GM21737 (cell line): ENCODE results near the gene DDX5.

Source experiments
- ATAC-seq: cut with Tn5 transposase; IDR thresholded peaks from one replicate; pipeline ENCODE4 v1.9.1; 2021; ENCODE audit warnings: mild to moderate bottlenecking, moderate library complexity; ENCODE audit not compliant: unreplicated experiment

DDX5 gene

DNA sequence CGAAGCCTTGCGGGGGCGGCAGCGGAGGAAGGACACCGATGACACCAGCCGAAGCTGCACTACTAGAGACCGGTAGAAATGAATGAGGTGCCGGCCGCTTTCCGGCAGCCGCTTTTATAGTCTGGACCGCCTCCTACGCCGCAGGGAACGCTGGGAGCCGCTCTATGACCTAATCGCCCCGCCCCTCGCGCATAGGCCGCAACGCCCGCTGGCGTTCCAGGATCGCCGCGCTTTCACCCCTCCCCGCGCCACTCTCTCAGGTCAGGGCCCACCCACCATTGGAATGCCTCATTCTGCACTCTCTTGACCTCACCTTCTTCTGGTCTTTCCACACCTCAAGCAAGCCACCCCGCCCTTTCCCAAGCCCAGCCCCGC is at the start of gene DDX5:
TSS of gene DDX5 (minus strand) at position 89 of the 375 bp plus-strand sequence. CDS start 170 bp downstream, outside the sequence.
- peak; percentile 59 for ATAC-seq

DNA sequence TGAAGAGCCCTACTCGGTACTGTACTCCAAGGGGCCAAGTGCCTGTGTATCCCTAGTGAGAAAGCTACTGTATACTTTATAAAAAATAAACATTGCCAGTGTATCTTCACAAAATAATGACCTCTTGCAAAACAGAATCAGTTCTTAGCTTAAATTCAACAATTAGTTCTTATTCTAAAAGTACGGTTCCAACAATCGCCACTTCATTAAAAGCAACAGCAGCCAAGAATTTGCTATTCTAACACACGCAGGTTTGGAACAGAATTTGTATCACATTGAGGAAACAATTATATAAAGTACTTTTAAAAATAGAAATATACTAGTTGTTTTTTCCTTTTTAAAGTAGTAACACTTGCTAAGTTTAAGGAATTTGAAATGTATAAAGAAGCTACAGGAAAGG is 49.2 kb upstream of the DDX5 start:
- ATAC-seq, result no peak

DNA sequence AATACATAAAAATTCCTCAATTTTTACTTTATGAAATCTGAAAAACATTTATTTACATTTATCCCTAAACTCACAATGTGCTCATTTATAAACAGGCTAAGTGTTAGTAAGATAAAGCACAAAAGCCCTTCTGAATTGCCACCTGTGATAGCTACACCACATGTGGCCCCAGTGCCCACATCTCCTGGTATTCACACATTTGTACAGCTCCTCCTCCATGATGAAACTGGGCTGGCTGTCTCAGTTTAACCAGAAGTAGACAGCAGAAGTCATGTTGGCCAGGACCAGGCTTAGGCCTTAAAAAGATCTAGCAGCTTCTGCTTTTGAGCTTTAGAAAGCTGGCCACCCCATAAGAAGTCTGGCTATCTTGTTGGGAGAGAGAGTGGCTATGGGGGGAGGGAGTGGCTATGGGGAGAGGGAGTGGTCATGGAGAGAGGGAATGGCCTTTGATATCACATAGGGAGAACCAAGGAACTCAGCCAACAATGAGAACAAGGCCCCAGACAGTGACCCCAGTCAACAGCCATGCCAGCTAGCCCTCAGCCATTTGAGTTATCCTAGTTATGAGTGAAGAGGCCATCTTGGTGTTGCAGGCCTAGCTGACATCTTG is 48.0 kb upstream of the DDX5 start:
- no peak for ATAC-seq

DNA sequence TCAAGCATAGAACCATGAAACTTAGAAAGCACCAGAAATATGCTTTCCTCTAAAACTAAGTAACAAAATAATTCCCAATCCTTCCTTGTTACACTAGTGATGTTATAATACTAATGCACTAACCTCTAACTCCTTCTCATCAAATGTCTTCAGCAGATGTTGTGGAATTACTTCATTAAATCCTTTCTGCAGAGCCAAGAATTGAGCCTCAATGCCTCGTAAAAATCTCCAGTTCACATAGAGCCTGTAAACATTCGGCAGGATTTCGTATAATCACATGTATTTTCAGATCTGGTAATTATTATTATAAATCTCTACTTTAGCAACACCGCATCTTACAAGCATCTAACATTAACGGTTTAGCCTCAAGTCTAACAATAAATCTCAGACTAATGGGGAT is 45.4 kb upstream of the DDX5 start:
- ATAC-seq, result no peak

DNA sequence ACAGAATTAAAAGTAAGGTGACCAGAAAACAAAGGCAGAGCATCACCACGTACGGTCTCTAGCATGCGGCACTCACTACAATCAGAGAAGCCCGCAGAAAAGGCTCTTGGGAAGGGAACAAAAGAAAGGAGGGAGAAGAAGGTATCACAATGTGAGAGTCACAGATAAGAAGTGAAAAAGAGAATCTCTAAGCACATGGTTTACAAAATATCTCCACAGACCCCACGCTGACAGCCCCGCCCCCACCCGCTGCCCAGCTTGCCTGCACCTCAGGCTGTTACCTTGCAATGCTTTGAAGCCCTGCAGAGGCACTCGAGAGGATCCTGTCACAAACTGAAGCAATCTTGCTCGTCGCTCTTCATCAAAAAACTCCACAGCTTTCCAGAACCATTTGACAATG is 41.2 kb upstream of the DDX5 start:
- ATAC-seq, result no peak

DNA sequence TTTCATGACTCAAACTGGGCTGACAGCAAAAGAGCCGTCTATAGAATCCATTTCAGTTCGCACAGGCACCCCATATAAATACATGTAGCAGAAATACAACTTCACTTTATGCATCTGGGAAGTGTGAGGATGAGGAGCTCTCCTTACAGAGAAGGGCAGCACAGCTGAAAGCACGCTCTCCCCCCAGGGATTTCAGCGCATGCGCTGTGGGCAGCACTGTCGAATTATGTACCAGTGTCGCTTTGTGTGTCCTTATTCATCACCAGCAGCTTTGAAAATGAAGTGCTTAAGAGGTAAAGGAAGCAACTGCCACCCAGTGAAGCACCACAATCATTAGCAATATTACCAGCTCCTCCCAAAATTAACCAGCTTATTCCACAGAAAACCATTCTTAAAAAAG is 40.6 kb upstream of the DDX5 start:
- ATAC-seq, result no peak

DNA sequence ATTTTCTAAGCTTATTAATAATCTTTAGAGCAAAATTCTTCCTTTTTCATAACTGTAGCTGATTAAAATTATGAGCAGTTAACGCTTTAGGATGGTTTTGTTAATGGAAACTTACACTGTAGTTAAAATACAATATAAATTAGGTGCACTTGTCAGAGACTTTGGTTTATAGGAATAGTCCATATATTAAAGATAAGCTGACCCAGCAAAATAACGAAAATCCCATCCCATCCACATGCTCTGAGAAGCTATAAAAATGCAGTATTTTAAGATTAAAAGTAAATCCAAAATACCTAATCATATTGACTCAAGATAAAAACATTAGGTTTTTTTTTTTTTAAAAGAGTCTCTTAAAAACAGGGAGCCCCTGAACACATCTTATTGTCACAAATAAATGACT is 38.7 kb upstream of the DDX5 start:
- ATAC-seq, result no peak

DNA sequence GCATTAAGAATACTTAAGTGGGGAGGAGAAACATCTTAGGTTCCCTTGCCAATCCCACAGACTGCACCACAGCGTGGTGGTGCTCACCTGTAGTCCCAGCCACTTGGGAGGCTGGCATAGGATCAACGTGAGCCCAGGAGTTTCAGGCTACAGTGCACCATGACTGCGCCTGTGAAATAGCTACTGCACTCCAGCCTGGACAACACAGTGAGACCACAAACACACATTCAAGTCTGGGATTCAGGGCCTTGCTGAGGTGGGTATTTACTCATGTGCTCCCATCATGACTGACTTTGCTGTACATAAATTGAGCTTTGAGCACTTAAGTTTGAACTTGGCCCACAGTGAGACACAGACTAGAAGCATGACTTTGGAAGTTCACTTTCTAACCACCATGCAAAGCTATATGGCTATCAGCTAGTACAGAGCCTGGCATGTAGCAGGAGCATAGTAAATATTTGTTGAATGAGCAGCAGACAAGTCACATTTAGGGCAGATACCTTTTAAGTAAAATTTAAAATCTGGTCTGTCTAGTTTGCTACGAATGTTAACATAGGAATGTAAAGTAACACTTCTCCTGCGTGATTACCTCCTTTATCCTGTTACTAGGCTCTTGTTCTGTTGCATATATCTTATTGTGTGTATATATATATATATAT is 34.2 kb upstream of the DDX5 start:
- ATAC-seq, result no peak

DNA sequence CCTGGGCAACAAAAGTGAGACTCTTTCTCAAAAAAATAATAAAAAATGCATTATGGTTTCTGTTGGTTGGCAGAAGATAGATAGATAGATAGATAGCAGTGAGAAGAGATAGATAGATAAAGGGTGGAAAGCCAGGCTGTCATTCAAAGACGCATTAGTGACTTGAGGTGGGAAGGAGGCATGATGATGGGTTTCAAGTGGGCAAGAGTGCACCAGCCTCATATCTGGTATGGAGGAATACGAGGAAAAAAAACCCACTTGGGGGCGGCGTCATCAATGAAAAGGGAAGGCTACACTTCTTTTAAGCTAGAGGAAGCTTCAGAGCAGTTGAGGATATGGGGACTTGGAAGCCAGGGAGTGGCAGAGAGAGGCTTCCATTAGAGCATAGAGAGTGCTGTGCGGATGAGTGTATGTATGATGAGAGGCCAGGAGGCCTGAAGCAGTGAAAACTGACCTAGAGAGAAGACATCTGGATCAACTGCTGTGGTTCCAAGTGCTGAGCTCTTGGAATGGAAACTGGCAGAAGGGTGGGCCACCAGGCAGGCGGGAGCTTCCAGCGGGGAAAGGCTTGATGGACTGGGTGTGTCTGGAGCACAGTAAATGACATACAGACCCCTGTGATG is 32.5 kb upstream of the DDX5 start:
- no peak for ATAC-seq

DNA sequence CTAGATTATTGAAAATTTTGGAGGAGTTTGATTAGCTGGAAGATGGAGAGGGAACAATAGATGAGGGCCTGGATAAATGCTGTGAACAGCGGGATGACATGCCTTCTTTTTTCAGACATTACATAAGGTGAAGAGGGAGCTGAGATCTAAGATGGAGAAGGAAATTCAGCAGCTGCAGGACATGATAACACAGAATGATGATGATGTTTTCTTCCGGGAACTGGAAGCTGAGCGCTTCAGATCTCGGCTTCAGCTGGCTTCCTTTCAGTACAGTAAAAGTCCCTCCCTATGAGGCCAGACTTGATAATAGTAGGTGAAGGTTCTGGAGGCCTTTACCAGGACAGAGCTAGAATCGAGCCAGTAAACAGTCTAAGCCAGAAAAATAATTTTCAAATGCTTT is 31.4 kb upstream of the DDX5 start:
- no peak for ATAC-seq

DNA sequence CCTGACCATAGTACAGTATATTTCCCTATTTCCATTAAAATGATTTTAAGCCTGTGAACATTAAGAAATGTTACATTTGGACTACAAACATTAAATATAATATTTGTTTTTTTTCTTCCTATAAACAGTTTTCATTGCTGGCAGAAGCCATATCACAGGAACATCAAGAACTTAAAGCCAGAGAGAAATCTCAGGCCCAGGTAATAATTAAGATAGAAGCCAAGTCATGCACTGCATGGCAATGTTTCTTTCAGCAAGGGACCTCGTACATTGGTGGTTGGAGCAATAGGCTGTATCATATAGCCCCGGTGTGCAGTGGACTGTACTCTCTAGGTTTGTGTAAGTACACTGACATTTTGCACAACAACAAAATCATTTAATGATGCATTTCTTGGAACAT is 30.8 kb upstream of the DDX5 start:
- ATAC-seq, result no peak

DNA sequence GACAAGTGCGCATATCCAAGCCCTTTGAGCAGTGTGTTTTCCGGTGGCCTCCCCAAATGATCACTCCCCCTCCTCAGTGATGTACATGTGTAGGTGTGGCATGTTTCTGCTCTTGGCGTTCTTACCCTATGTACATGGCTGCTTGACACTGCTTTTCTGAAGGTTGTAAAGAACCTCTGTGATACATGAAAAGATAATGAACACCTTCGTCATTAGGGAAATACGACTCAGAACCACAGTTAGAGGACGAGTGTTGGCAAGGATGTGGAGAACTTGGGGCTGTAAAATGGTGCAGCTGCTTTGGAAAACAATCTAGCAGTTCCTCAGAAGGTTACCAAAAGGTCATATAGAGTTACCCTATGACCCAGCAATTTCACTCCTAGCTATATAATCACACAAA is 29.3 kb upstream of the DDX5 start:
- no peak for ATAC-seq

DNA sequence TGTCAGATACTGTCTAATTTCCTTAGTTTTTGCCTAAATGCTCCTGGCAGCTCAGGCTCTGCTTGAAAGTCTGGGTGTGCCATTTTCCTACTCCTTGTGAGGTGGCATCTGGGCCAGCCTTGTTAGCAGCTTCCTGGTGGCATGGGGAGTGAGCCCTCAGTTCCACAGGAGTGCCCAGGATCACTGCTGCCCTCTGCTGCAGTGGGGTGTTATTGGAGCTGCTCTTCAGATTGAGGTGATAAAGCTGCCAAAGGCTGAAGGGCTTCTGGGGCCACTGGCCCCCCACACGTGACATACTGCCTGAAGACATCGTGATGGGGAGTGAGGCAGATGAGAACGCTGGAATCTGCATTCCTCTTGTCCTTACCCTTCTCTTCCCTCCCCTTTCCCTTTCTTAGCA is 28.1 kb upstream of the DDX5 start:
- no peak for ATAC-seq

DNA sequence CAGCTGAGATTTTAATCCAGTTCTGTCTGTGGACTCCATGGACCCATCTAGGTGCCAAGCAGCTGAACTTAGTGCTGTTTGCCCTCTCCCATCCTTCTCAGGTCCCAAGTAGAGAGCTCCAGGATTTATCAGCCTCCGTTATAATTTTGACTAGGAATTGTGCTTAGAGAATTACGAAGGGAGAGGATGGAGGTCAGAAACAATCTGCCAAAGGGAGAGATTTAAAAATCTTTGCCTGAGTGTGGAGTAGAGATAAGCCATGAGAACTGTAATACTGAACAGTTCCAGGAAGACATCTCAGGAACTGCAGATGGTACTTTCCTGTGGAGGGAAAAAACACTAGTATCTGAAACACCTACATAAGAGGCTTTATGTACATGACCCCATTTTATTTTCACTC is 27.7 kb upstream of the DDX5 start:
- no peak for ATAC-seq

DNA sequence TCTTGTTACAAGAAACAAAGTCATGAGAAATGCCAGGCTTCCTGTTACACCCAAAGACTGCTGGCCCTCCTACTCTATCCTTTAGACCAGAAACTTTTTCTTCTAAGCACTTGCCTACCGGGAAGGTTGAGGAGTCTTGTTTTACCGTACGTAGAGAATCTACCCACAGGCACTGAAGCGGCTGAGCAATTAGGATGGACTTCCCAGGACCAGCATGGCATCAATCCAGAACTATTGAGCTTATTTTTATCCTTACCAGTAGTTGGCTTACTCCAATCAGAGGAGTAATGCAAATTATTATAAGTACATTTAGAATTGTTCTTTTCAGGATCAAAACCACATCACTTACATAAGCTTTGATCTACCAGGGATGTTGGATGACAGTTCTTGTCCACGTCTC is 26.3 kb upstream of the DDX5 start:
- ATAC-seq, result no peak

DNA sequence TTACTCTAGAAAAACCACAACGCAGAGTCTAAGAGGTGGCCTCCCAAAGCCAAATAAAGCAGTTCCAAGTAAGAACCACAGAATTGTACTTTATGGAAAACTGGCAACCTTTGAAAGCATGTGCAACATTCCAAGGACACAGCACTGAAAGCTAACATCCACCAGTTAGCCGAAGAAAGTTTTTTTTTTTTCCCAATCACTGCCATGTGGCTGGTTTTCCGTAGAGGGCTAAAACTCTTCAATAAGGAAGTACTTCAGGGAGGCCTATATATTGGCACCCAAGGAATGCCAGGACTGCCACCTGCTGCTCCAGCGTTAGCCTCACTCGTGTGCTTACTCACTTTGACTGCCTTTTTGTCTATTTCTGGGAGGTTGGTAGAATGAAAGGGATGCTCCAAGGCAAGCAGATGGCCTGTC is 25.9 kb upstream of the DDX5 start:
- no peak for ATAC-seq

DNA sequence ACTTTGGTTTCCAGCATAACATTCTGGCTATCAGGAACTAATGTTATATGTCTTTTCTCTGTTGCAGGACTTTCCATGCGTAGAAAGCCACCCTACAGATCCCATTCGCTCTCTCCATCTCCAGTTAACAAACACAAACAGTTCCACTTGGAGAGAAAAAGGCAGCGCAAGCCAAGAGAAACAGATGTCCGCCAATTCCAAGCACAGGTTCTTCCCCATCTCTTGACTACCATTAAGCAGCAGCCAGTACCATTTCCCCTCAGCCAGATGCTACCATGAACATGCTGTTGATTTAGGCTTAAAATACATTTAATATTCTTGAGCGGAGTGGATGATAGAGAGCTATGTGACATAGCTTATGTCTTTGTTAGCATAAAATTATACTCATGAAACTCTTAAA is 23.1 kb upstream of the DDX5 start:
- ATAC-seq, result no peak

DNA sequence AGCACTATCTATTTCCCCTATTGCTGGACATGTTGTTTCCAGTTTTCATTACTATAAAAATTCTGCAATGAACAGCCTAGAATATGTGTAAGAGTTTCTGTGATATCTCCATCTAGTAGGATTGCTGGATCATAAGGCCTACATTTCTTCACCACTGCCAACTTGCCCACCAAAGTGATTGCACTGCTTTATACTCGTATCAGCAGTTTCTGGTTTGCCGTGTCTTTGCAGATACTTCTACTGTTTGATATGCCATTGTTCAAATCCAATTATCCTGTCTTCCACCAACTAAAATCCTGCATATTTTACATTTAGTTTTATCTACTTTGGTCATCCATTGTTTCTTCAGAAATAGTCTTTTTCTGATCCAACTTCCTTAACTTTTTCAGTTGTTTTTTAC is 21.8 kb upstream of the DDX5 start:
- ATAC-seq, result no peak

DNA sequence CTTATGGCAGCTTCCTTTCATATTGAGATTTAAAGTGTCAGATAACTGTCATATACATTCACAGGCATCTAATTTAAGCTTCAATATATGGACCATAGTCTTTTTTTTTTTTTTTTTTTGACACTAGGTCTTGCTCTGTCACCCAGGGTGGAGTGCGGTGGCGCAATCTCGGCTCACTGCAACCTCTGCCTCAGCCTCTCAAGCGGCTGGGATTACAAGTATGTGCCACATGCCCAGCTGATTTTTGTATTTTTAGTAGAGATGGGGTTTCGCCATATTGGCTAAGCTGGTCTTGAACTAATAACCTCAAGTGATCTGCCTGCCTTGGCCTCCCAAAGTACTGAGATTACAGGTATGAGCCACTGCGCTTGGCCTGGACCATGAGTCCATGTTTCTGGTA is 14.3 kb upstream of the DDX5 start:
- no peak for ATAC-seq

DNA sequence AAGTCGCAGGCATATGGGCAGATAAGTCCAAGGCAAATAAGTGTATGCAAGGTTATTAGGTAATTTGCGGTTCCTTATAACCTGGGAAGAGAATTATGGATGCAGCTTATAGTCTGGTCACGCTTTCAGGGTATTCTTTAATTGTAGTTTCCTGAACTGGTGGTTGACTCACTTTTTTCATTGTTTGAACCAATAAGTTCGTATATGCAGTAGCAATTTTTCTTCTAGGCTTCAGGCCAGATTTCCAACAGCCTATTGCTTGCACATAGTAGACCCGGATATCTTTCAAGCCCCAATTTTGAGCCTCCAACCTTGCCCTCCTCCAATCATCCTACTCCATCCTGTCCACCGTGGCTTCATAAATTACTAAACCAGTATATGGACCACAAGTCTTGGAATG is 13.5 kb upstream of the DDX5 start:
- ATAC-seq, result no peak

DNA sequence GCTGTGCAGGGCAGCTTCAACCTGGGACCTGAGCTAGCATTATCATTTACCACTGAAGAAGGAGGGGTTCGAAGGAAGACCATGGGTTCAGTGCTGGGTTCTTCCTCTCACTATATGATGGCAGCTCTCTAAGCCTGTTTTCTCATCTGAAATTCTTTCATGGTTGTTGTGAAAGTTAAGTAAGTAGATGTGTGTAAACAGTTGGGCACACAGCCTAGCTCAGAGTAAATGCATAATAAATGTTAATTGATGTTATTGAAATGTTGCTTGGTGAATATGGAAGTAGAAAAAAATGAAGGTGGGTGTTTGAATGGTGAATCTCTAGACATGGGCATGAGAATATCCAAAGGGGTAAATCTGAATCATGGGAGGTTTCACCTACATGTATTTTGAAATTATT is 9.7 kb upstream of the DDX5 start:
- no peak for ATAC-seq

DNA sequence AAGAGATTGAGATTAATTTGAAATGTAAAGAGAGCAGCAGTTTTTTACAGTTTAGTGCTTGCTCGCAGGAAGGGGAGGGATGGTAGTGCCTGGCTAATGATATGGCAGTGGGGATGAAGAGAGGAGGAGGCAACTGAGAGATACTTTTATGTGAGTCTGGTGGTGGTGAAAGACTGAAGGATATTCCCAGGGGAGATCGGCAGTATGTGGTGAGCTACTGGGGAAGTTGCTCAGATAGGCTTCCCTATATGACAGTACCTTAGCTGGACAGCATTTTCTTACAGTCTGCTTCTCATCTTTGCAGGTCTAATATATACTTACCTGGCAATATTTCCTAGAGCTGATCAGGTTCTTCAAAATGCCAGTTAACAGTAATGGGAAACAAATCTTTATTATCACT is 9.3 kb upstream of the DDX5 start:
- no peak for ATAC-seq

DNA sequence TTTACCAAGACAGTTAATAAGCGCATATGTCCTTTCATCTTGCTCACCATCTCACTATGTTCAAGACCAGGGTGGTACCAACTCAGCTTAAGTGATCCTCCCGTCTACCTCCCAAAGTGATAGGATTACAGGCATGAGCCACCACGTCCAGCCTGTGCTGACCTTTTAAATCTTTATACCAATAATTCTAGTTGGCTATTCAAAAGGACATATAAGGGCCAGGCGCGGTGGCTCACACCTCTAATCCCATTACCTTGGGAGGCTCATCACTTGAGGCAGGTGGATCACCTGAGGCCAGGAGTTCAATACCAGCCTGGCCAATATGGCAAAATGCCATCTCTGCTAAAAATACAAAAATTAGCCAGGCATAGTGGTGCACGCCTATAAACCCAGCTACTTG is 3.1 kb upstream of the DDX5 start:
- no peak for ATAC-seq
